ENCODE measurements around the gene SSR3. TPM values are rescaled to one million over a fixed set of nuclear protein-coding genes. Genes with fewer than 3 reads are reported as not detected.

The SSR3 gene
- total and polyA plus RNA-seq, 2 donors (not counting 1 experiment from before 2014, with no cell fraction given), result 159 to 355 TPM

DNA sequence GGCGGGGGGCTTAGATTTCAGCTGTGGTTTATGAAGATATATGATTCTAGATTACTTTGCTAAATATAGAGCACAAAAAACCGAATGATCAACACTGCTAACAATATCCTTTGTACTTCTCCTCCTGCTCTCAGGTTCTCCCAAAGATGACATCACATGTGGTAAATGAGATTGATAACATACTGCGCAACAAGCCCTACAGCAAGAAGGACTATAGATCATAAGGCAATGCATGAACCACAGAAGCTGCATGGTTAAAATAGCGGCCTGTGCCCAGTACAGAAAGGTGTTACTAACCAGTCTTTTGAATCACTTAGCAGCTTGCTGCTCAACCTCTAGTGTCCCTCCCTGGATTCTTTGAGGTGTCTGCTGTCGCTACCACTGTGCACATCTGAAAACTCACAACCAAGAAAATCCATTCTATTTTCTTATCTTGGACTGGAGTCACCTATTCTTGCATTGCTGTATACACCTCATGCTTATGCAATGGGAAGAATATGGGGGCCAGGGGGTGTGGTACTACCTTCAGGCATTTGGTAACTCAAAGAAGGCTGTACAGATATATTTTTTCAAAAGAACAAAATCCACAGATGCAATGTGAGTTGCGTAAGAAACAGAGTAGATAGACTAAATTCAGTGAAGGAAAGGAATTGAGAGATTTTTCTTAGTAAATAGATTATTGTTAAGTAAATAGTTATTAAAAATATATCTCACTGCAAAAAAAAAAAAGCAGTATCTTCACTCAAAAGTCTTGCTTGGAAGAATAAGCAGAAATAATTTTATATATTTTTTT is 18.2 kb downstream of the SSR3 start:
- Histone ChIP-seq H3K4me2 (ENCODE audit: extremely low read depth, insufficient read depth, low read length) (no peak overlapping the region), H3K4me3 (replicated peaks in 1 of 4; ENCODE audit: control extremely low read depth in 1 of 4, insufficient read depth in 1 of 4, low read depth in 3 of 4, low read length in 4 of 4) (no peak overlapping the region), H2AFZ (ENCODE audit: low read length) (no peak overlapping the region), H3K9me3 (ENCODE audit: control insufficient read depth, insufficient read depth, low read depth, low read length) (no peaks in the 10 kb centered on the region), H3K27me3 (ENCODE audit: control insufficient read depth, insufficient read depth, low read length) (no peaks in the 10 kb centered on the region), H3K9ac (ENCODE audit: insufficient read depth, low read length) (no peak overlapping the region), H3K4me1 (ENCODE audit: control insufficient read depth, extremely low read depth, insufficient read depth, low read length) (peaks cover 8% of the 10 kb centered on the region), H3K36me3 (ENCODE audit: control insufficient read depth, insufficient read depth, low read length) (no peaks in the 10 kb centered on the region), H3K27ac (ENCODE audit: insufficient read depth, low read length) (peak overlapping the region; percentile 58), H3K79me2 (ENCODE audit: control insufficient read depth, insufficient read depth, low read length) (no peaks in the 10 kb centered on the region), H4K20me1 (ENCODE audit: control insufficient read depth, extremely low read depth, insufficient read depth, low read length) (no peaks in the 10 kb centered on the region)
- no peak for TF ChIP-seq EZH2 (IDR thresholded peaks at IDR 0.05; ENCODE audit: low read length, missing control alignments)
- TF ChIP-seq, protein P1, sequence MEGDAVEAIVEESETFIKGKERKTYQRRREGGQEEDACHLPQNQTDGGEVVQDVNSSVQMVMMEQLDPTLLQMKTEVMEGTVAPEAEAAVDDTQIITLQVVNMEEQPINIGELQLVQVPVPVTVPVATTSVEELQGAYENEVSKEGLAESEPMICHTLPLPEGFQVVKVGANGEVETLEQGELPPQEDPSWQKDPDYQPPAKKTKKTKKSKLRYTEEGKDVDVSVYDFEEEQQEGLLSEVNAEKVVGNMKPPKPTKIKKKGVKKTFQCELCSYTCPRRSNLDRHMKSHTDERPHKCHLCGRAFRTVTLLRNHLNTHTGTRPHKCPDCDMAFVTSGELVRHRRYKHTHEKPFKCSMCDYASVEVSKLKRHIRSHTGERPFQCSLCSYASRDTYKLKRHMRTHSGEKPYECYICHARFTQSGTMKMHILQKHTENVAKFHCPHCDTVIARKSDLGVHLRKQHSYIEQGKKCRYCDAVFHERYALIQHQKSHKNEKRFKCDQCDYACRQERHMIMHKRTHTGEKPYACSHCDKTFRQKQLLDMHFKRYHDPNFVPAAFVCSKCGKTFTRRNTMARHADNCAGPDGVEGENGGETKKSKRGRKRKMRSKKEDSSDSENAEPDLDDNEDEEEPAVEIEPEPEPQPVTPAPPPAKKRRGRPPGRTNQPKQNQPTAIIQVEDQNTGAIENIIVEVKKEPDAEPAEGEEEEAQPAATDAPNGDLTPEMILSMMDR (conservative IDR thresholded peaks at IDR 0.05 in 1 of 2, IDR thresholded peaks at IDR 0.05 in 1 of 2; ENCODE audit: low read depth in 1 of 2, low read length in 2 of 2), result no peak
- DNase-seq (ENCODE audit: low read depth in 2 of 2), result peak; percentile 47 to 82

DNA sequence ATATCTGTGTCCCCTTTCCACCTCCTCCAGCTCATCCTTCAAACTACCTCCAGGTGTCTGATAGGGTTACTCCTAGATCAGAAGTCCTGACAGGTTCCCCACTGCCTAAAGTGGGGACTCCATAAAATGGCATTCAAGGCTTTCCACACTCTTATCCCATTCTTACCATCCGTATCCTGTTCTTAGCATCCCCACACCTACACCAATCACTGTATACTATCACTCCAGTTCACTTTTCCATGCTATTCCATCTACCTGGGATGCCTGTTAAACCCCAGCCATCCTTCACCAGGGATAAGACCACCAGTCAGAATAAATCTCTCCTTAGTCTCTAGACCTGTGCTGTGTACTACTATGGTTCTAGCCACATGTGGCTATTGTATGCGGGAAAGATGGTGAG is 19.1 kb downstream of the SSR3 start:
- Histone ChIP-seq H2AFZ (ENCODE audit: low read length) (no peak overlapping the region), H3K27ac (ENCODE audit: insufficient read depth, low read length) (peak overlapping the region; percentile 58), H3K36me3 (ENCODE audit: control insufficient read depth, insufficient read depth, low read length) (no peaks in the 10 kb centered on the region), H3K4me2 (ENCODE audit: extremely low read depth, insufficient read depth, low read length) (no peak overlapping the region), H3K9ac (ENCODE audit: insufficient read depth, low read length) (no peak overlapping the region), H3K27me3 (ENCODE audit: control insufficient read depth, insufficient read depth, low read length) (no peaks in the 10 kb centered on the region), H3K79me2 (ENCODE audit: control insufficient read depth, insufficient read depth, low read length) (no peaks in the 10 kb centered on the region), H3K4me3 (replicated peaks in 1 of 4; ENCODE audit: control extremely low read depth in 1 of 4, insufficient read depth in 1 of 4, low read depth in 3 of 4, low read length in 4 of 4) (no peak overlapping the region), H3K9me3 (ENCODE audit: control insufficient read depth, insufficient read depth, low read depth, low read length) (no peaks in the 10 kb centered on the region), H4K20me1 (ENCODE audit: control insufficient read depth, extremely low read depth, insufficient read depth, low read length) (no peaks in the 10 kb centered on the region), H3K4me1 (ENCODE audit: control insufficient read depth, extremely low read depth, insufficient read depth, low read length) (peaks cover 8% of the 10 kb centered on the region)
- TF ChIP-seq, protein P1 (conservative IDR thresholded peaks at IDR 0.05 in 1 of 2, IDR thresholded peaks at IDR 0.05 in 1 of 2; ENCODE audit: low read depth in 1 of 2, low read length in 2 of 2), result no peak
- no peak for TF ChIP-seq EZH2 (IDR thresholded peaks at IDR 0.05; ENCODE audit: low read length, missing control alignments)
- no peak for DNase-seq (ENCODE audit: low read depth in 2 of 2)

DNA sequence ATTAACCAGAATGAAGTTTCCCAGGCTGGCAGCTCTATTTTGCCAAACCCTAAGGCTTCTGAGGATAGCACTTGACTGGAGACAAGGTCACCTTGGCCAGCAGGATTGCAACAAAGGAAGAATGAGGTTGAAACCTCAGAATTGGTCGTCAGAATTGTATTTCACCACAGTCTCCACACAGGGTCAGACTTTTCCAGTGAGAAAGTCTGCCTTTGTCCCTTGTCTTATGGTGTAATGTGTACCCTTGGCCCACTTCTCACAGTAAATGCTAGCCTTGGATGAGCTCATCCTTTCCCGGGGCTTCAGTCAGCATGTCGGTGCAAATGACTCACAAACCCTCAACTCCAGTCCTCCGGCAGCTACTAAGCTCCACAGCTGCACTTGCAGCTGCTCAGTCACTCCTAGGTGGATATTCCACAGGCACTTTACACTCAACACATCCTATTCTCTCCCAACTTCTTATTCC is 19.7 kb downstream of the SSR3 start:
- Histone ChIP-seq H3K4me2 (ENCODE audit: extremely low read depth, insufficient read depth, low read length) (no peak overlapping the region), H3K4me1 (ENCODE audit: control insufficient read depth, extremely low read depth, insufficient read depth, low read length) (peaks cover 8% of the 10 kb centered on the region), H3K36me3 (ENCODE audit: control insufficient read depth, insufficient read depth, low read length) (no peaks in the 10 kb centered on the region), H3K27ac (ENCODE audit: insufficient read depth, low read length) (peak overlapping the region; percentile 58), H2AFZ (ENCODE audit: low read length) (no peak overlapping the region), H3K79me2 (ENCODE audit: control insufficient read depth, insufficient read depth, low read length) (no peaks in the 10 kb centered on the region), H4K20me1 (ENCODE audit: control insufficient read depth, extremely low read depth, insufficient read depth, low read length) (no peaks in the 10 kb centered on the region), H3K9ac (ENCODE audit: insufficient read depth, low read length) (no peak overlapping the region), H3K9me3 (ENCODE audit: control insufficient read depth, insufficient read depth, low read depth, low read length) (no peaks in the 10 kb centered on the region), H3K27me3 (ENCODE audit: control insufficient read depth, insufficient read depth, low read length) (no peaks in the 10 kb centered on the region), H3K4me3 (replicated peaks in 1 of 4; ENCODE audit: control extremely low read depth in 1 of 4, insufficient read depth in 1 of 4, low read depth in 3 of 4, low read length in 4 of 4) (no peak overlapping the region)
- DNase-seq (ENCODE audit: low read depth in 2 of 2), result peak; percentile 100
- no peak for TF ChIP-seq EZH2 (IDR thresholded peaks at IDR 0.05; ENCODE audit: low read length, missing control alignments)
- TF ChIP-seq, protein P1 (conservative IDR thresholded peaks at IDR 0.05 in 1 of 2, IDR thresholded peaks at IDR 0.05 in 1 of 2; ENCODE audit: low read depth in 1 of 2, low read length in 2 of 2), result peak; percentile 34 to 39
